ENCODE results near the gene ADCY10.
"Not testable (repeated sequence)": the region's sequence is repeated elsewhere in the genome, so short reads cannot be mapped to it uniquely, and the experiment has no call there.

ADCY10 gene

DNA sequence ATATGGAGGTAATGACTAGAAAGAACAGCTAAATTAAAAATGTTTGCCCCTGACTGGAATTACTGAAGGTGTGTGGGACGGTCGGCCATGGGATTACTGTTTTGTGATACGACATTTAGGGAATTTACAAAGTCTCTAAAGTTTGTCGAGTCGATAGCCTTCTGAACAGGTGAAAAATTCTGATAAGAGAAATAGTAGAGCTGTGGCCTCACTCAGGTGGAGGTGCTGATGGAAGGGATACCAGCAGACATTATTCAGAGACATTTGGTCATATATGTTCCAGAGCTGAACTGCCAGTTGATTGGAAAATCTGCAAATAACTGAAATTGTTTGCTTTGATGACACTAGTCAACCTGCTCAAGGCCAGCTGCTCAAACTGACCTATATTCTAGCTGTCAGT is 71.1 kb downstream of the ADCY10 start:
- DNase-seq: no peak

- DNase-seq: no peak
Measured at GRCh38 chr1:167841530-167841929, 72.4 kb downstream of the ADCY10 start.

GRCh38 chr1:167839009-167839408 is 74.9 kb downstream of the ADCY10 start:
- DNase-seq: no peak

- no peak for DNase-seq
Measured at GRCh38 chr1:167837326-167837725, 76.6 kb downstream of the ADCY10 start.

- no peak for DNase-seq
Measured at GRCh38 chr1:167836197-167836596, 77.7 kb downstream of the ADCY10 start.

DNA sequence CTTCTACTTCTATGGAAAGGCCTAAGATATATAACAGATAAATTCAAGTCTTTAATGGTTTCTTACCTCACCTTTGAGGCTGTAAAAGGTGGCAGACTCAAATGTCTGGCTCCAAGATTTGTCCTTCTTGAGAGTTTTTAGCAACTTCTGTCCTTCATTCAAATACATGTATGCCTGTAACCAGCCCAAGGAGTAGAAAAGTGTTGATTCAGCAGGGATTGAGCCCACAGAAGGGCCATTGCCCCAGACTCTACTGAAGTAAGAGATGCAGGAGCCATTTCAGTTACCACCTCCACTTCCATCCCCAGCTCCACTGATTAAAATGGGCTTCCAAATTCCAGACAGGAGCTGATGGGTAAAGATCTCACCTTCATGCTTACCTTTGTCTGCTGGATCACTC is 80.0 kb downstream of the ADCY10 start:
- no peak for DNase-seq

DNA sequence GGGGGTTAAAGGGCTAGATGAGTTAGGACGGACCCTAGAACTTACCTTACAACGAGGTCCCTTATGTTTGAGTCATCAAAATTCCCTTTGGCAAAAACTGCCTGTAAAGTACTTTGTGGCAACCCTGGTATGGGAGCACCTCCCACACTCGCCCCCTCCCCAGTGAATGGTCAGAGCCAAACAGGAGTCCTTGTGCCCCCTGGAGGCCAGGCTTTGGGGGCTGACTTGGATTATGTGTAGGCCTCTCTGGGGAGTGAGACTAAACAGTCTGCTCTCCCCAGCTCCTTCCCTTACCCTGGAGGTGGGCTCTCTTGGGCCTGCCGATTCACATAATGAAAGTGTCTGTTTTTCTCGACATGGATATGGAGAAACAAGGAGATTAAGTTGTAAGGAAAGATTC is 81.2 kb downstream of the ADCY10 start:
- DNase-seq: no peak

- not testable (repeated sequence) for DNase-seq
Measured at GRCh38 chr1:167830668-167831067, 83.3 kb downstream of the ADCY10 start.

DNA sequence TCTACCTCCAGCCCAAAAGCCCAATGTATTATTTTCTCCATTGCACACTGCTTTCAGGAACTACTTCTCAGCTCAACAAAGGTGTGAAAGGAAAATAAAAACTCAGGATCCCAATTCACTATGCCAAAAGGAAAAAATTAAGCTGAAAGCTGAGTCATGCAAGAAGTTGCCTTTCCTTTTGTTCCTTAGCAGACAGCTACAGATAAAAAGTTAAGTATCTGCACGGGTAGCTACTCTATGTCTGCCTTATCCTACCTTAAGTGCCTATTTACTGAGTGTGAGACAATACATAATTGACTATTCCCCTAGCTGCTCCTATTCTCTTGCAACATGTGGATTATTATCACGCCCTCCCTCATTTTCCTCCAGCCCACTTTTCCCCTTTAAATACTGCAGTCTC is 84.1 kb downstream of the ADCY10 start:
- no peak for DNase-seq

GRCh38 chr1:167826127-167826526 is 87.8 kb downstream of the ADCY10 start:
- DNase-seq: no peak

DNA sequence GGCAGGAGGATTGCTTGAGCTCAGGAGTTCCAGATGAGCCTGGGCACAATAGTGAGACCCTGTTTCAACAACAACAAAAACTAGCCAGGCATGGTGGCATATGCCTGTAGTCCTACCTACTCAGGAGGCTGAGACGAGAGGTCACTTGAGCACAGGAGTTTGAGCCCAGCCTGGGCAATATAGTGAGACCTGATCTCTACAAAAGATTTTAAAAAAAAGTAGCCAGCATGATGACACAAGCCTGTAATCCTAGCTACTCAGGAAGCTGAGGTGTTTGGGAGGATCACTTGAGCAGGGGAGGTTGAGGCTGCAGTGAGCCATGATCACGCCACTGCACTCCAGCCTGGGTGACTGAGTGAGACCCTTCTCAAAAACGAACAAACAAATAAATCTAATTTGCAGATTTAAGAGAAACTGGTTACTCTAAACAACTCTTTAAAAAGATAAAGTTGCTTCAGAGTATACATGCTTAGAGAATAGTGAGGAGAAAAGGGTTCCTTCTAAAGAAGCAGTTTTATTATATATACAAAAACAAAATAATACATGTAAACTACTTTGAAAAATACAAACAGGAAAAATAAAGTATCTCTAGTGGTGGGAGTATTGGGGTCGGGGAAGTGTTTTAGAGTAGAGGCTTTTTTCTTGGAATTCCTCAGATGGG is 88.4 kb downstream of the ADCY10 start:
- no peak for DNase-seq

GRCh38 chr1:167824163-167824794 is 89.7 kb downstream of the ADCY10 start:
- no peak for DNase-seq

DNA sequence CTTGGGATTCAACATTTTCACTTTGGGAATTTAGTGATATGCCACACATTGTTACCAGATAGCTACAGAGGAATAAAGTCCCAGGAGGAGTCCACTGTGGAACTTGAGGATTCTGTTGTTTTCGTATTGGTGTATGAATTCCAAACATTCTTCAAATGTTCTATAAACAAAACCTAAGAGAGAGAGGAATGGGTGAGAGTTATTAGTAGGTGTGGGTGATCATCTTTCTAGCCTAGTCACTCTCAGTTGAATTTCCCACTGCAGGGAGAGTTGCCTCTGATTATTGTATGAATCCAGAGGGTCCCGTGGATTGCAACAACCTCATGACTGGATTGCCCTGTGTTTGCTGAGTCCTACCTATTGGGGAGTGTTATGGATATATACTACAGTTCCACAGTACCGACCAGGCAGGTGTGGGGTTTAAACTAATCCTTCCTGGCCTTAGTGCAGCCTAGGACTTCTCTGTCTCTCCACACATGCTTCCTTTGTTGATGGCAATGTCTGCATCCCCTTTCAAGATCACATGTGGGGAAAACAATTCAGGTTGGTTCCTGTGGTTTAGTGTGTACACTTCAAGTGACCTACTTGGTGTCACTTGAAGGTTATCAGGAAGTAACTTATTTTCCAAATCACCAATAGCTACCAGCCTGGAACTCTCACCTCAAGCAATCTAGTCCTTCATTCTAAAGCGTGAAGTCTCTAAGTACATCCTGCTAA is 91.8 kb downstream of the ADCY10 start:
- DNase-seq: no peak

DNA sequence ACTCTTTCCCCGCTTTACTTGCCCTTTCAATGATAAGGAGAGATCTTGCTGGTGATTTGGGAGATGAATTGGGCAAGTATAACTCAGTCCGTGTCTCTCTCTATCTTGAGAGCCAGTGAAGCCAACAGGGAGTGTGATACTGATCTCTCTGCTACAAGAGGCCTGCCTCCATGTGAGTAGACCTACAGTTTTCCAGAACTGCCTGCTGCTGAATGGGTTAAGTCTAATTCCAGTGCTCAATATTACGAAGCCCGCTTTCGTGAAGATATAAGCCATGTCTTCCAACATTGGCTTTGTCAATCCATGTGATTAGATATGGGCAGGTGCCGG is 92.6 kb downstream of the ADCY10 start:
- no peak for DNase-seq

DNA sequence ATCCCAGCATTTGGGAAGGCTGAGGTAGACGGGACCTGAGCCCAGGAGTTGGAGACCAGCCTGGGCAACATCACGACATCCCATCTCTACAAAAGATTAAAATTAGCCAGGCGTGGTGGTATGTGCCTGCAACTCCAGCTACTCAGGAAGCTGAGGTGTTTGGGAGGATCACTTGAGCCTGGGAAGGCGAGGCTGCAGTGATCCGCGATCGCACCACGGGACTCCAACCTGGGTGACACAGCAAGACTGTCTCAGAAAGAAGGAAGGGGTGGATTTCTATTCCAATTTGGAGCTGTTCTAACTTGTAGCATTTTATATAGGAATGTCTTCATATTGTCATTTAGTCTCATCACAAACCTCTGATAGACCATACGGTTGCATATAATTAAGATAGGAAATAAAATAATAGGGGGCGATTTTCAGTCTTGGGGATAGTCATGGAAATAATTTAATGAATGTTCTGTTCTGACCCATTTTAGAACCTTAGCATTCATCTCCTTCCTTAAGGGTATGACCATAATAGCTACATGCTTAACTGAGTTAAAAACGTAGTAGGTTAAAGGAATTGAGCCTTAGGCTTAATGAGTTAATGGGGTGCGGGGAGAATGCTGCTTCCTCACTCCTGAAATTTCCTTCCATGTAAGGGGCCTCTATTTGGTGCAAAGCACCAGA is 93.1 kb downstream of the ADCY10 start:
- no peak for DNase-seq

DNA sequence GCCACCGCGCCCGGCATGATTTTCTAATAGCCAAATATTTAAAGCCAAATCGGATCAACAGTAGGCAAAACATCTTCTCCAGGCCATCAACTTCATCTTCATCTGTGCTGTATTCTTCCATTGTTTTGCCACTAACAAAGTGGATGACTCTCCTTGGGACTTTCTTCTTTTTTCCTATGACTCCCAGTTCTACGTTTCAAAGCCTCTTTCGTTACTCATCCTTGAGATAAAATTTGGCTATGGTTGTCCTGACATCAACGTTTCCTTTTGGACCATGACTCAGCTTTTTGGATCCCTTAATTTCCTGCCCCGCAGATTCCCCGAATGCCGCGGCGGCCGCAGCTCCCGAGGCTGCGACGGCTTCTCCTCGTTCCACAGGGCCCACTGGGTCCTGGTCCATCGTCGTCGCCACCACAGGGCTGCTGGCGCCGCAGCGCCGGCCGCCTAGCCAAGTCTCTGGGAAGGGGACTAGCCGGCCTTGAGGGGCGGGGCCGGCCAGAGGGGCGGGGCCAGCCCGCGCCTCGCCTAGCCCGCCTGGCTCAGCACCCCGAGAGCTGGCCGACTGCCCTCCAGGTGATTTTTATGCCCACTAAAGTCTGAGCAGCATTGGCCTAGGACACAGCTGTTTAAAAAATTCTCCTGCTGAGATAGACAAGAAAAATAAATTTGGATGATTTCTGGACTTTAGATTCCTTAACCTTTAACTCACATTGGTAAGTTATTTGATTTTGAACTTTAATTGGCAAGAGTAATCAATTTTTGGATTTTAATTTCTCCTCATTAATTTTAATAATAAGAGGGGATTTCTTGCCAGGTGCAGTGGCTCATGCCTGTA is 93.9 kb downstream of the ADCY10 start:
- no peak for DNase-seq

DNA sequence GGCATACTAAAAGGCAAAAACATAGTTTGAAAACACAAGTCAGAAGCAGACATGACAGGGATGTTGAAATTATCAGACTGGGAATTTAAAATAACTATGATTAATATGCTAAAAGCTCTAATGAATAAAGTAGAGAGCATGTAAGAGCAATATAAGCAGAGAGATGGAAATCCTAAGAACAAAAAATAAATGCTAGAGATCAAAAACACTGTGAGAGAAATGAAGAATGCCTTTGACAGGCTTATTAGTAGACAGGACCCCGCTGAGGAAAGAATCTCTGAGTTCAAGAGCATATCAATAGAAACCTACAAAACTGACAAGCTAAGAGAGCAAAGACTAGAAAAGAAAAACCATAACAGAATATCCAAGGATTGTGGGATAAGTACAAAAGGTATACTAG is 98.3 kb downstream of the ADCY10 start:
- DNase-seq: no peak

GRCh38 chr1:167812972-167813371 is 101.0 kb downstream of the ADCY10 start:
- DNase-seq: no peak

- DNase-seq: no peak
Measured at GRCh38 chr1:167808690-167809089, 105.2 kb downstream of the ADCY10 start.

- no peak for DNase-seq
Measured at GRCh38 chr1:167808104-167808503, 105.8 kb downstream of the ADCY10 start.

- not testable (repeated sequence) for DNase-seq
Measured at GRCh38 chr1:167806676-167807075, 107.3 kb downstream of the ADCY10 start.

DNA sequence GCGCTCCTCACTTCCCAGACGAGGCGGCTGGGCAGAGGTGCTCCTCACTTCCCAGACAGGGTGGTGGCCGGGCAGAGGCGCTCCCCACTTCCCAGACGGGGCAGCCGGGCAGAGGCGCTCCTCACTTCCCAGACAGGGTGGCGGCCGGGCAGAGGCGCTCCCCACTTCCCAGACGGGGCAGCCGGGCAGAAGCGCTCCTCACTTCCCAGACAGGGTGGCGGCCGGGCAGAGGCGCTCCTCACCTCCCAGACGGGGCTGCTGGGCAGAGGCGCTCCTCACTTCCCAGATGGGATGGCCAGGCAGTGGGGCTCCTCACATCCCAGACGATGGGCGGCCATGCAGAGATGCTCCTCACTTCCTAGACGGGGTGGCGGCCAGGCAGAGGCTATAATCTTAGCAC is 107.7 kb downstream of the ADCY10 start:
- not testable (repeated sequence) for DNase-seq

- DNase-seq: no peak
Measured at GRCh38 chr1:167805041-167805556, 108.8 kb downstream of the ADCY10 start.
